Fibroblast of skin of left biceps (primary cell): ENCODE data around the gene ECEL1.
"Not testable (repeated sequence)": the region's sequence is repeated elsewhere in the genome, so short reads cannot be mapped to it uniquely, and the experiment has no call there.

Source experiments
- DNase-seq, 2 experiments: peaks; one replicate each; pipeline ENCODE4 v3.0.0-alpha.2; 2013; ENCODE audit warnings: low read depth in 2 of 2

Gene ECEL1

DNA sequence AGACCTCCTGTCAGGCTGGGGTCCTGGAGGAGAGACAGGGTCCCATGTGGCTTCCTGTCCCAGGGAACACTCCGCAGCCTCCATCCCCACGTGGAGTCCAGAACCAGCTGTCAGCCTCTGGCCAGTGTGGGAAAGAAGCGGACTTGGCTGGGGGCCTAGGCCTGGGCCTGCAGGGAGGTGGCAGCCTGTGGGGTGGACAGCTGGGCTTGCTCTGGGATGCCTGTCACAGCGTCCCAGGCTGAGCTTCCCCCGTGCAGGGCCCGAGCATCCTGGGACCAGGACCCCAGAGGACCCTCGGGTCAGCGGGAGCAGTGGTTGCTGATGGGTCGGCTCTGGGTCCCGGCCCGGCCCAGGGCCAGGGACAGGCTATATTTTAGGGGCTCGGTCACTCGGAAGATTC, 45.2 kb downstream of the ECEL1 start:
- not testable (repeated sequence) for DNase-seq

DNA sequence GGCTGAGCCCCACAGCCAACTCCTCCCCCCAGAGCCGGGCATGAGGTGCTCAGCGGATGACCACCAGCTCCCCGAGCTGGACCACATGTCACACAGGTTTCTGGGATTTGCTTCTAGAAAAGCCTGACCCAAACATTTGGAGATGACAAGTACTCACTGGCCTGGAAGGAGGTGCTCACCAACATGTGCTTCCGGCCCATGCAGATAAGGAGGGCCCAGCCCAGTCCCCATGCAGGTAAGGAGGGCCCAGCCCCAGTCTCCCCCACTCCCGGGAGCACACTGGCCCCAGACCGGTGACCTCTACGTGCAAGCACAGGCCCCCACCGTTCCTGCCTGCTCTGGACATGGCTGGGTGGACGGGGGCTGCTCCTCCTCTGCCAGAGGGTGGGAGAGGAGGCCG, 45.7 kb downstream of the ECEL1 start:
- not testable (repeated sequence) for DNase-seq

DNA sequence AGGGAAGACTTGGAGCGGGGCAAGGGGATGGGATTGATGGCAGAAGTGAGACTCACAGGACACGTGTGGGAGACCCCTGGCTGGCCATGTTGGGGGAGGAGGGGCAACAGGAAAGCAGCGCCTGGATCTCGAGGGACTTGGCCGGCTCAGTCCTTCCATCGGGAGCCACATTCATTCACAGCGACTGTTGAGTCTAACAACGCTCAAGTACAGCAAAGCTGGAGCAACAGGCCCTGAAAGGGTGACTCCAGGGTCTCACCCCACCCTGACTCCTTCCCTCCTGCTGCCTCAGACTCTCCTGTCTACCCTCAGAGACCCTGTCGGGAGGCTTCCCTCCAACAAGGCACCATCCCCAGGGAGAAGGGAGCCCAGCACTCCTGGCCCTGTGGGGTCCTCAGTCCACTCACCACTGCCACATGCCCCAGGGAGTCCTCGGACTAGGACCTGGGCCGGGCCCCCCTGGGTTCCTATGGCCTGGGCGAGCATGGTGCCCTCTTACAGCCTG, 46.4 kb downstream of the ECEL1 start:
- DNase-seq = no peak

DNA sequence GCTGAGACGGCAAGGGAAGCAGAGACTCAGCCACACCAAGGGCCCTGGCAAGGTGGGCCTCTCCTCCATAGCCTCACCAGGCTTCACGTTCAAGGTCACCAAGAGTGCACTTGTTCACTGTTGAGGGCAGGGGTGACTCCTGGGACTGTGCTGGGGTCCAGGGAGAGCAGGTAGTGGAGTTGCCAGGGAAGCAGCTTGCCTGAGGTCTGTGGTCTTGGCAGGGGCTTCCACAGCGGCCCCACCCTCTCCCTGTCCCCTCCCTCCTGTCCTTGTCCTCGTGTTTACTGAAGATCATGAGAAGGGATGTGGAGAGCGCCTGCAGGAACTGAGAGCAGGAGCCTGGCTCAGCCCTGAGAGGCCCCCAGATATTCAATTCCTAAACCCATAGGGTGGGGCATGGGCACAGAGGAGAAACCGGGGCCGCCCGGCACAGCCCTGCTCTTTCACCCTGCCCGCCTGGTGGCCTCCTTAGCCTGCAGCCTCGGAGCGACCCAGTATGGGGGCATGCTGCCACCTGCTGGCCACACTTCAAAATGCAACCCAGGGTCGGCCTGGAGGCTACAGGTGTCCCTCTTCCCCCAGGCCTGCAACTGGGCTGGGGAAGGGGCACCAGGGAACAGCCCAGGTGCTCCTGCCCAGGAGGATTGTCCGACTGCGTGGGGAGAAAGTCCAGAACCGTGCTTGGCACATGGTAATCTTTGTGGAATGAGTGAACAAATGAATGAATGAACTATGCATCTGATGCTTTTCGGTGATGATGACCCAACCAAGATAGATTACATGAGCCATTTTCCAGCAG, 47.2 kb downstream of the ECEL1 start:
- DNase-seq = peak; percentile 4 to 10

DNA sequence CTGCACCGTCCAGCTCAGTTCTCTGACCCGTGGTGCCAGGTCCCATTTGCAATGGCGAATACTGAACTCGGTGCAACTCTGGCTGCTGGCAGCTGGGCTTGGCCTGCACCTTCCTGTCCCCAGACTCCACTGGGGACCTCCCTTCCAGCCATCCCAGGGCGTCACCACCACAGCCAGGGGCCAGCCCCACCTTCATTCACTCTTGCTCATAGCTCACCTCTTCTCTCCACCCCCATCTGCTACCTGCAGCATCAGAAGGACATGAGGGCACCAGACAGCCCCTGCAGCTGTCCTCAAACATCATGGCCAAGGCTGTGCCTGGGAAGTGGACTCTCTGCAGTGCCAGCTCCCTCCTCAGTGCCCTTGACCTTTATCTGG, 47.9 kb downstream of the ECEL1 start:
- DNase-seq = no peak

DNA sequence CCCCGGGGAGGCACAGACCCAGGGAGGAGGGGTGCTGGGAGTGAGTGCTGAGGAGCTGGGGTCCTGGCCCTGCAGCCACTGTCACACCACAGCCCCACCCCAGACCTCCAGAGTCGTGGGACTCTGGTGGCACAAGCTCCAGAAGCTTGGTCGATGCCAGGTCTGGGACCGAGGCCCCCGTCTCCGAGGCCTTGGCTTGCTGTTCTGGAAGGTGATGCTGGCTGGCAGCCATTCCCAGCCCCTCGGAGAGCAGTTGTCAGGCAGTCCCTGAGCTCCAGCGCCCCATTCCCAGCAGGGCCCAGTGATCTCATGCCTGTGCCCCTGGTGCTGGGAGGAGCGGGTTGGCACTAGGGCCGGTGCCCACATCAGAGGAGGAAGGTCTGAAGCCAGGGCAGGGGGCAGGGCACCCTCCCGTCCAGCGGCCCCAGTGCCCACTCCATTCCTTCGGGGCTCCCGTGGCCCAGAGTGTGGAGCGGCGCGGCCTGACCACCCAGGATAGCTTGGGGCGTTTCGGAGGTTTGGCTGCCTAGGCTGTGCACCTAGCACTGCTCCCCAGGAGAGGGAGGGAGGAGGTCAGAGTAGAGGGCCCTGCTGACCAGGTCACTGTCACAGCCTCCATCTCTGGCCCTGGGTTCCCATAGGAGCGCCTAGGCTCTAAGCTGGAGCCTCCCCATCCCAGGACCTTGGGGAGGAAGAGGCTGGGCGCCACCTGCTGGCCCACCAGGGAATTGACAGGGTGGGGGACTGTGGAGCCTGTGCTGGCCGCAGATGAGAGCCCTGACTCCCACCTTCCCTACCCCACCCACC, 48.5 kb downstream of the ECEL1 start:
- no peak for DNase-seq

DNA sequence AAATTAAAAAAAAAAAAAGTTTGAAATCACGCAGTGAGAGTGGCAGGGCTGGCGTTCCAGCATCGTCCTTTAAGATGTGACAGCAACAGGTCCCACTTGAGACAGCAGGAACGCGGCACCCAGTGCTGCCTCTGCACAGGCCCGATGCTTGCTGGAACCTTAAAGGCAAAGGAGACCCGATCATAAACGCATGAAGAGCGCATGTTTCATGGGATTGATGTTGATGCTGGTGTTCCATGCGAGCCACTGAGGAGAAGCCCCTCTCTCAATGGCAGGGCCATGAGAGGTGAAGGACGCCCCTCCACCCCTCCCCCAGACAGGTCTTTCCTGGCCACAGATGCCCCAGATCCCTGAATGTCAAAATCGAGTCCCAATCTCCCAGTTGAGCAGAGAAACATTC, 49.5 kb downstream of the ECEL1 start:
- no peak for DNase-seq

GRCh38 chr2:232437195-232437571, 50.5 kb downstream of the ECEL1 start:
- no peak for DNase-seq

- no peak for DNase-seq
Observed at GRCh38 chr2:232436381-232437194, 51.0 kb downstream of the ECEL1 start.

- no peak for DNase-seq
Observed at GRCh38 chr2:232435805-232436204, 51.8 kb downstream of the ECEL1 start.

DNA sequence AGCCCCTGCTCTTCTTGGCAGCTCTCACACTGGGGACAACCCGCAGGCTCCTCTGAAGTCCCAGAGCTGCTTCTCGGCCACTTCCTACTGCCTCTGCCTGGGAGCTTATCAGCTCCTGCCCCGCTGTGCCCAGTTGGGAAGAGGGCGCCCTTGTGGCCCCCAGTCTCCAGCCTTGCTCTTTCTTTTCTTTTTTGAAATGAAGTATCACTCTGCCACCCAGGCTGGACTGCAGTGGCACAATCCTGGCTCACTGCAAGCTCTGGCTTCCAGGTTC, 52.3 kb downstream of the ECEL1 start:
- DNase-seq = no peak

DNA sequence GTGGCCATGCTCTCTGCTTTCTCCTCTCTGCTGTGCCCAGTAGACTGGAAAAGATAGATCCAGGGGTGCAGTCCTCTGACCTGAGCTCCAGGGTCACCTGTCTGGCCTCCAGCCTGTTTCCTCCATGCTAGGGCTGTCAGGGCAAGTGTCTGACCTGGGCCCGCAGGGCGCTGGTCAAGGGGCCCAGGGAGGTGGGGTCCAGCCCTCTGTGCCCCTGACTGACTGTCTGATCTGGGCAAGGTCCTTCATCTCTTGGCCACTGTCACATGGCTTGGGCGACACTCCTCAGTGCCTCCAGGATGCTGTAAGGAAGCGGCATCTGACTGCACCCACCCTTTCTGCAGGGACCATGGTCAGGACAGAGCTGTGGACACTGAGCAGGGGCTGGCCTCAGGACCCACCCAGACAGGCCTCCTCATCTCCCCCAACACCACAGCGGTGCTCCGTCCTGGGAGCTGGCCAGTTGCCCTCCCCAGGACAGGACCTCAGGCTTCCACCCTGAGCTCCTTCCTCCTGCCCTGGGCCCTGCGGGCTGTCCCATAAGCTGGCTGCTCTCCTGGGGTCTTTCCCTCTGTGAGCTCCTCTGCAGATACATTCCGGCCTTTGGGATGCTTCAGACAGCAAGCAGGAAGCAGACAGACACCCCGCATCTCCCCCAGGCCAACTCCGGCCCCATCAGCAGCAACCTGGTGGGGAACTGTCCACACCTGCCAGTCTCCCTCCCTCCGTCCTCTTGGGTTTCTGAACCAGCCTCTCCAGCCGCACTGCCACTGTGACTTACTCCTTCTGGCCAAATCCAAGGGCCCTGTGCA, 52.9 kb downstream of the ECEL1 start:
- no peak for DNase-seq

- no peak for DNase-seq
Observed at GRCh38 chr2:232434091-232434490, 53.5 kb downstream of the ECEL1 start.

DNA sequence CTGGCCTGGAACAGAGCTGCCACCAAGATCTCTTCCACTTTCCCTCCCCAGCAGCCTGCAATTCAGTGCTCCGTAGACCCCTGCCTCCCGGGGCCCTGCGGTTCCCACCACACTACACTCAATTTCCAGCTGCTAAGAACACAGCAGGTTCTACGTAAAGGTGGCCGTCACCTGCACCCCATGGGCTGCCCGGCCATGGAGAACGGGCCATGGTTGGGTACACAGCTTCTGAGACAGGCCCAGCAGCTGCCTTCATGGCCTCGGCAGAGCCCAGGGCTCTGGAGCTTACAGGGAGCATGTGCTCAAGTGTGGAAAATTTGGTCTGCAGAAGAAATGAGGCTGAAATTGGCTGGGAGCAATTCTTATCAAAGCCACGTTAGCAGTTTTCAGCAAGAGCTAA, 54.0 kb downstream of the ECEL1 start:
- DNase-seq = not testable (repeated sequence)

DNA sequence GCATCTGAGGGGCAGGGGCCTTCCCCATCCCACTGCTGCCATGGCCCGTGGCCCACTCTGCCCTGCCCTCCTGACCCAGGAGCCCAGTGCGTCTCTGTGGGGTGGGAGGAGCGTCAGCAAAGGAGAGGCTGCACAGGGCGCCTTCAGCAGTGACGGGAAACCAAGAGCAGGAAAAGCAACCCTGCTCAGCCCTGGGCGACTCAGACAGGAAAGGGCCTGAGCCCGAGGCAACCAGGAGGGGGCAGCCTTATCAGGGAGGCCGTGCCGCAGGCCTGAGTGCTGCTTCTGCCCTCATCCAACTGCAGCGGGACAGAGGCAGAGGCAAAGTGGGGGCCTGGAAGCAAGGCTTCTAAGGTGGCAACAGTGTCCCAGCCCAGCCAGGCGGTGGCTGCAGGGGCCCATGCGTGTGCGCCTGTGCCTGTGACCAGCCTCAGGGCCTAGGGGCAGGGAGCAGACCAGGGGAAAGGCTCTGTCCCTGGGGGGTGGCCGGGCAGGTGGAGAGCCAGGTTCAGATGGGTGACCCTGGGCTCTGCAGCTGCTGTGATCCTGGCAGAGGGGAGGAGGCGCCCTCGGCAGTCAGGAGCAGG, 54.9 kb downstream of the ECEL1 start:
- DNase-seq = no peak

GRCh38 chr2:232431705-232432590, 55.7 kb downstream of the ECEL1 start:
- DNase-seq = no peak
